DND-41 (cell line): ENCODE measurements around the gene OTUD7B.

Experiments
- EZH2 ChIP-seq: IDR thresholded peaks from 3 replicates; pipeline ENCODE4 v1.6.1; 2012; ENCODE audit warnings: borderline replicate concordance, low read depth, mild to moderate bottlenecking, moderate library complexity, low read length, inconsistent platforms; ENCODE audit not compliant: severe bottlenecking
- TF ChIP-seq, protein P1 (sequence below): IDR thresholded peaks from 2 replicates; pipeline ENCODE4 v1.5.1; 2012; ENCODE audit warnings: borderline replicate concordance, low read length, moderate library complexity, mild to moderate bottlenecking; ENCODE audit not compliant: poor library complexity, severe bottlenecking; ENCODE audit errors: extremely low read depth

DNA sequence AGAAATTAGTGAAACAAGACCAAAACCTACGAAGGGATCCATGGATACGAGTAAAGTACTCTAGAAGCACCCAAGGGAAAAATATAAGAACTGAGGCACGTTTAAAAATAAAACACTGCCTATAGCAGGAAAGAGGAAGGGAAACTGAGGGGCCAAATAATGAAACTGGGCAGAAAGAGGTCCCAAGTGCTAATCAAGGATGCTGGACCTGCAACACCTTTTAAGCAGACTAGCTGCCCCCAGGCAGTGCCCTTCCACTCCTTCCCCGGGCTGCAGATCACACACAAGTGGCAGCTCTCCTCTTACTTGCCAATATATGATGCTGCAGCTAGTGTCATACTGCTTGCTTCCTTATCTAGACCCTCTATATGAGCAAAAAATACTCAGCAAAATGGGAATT is 7.6 kb upstream of the OTUD7B start:
- TF ChIP-seq, protein P1, sequence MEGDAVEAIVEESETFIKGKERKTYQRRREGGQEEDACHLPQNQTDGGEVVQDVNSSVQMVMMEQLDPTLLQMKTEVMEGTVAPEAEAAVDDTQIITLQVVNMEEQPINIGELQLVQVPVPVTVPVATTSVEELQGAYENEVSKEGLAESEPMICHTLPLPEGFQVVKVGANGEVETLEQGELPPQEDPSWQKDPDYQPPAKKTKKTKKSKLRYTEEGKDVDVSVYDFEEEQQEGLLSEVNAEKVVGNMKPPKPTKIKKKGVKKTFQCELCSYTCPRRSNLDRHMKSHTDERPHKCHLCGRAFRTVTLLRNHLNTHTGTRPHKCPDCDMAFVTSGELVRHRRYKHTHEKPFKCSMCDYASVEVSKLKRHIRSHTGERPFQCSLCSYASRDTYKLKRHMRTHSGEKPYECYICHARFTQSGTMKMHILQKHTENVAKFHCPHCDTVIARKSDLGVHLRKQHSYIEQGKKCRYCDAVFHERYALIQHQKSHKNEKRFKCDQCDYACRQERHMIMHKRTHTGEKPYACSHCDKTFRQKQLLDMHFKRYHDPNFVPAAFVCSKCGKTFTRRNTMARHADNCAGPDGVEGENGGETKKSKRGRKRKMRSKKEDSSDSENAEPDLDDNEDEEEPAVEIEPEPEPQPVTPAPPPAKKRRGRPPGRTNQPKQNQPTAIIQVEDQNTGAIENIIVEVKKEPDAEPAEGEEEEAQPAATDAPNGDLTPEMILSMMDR = no peak
- no peak for TF ChIP-seq EZH2
